ENCODE results near the gene STYXL2. TPM values are rescaled to one million over a fixed set of nuclear protein-coding genes. Genes with fewer than 3 reads are reported as not detected.
A peak's percentile ranks its signal among the peaks of the same experiment; 100 is the strongest.

The STYXL2 gene
- total and polyA plus RNA-seq, 9 of the 15 experiments (the other 6 are each of a cell fraction or from before 2014, with no cell fraction given): not detected

DNA sequence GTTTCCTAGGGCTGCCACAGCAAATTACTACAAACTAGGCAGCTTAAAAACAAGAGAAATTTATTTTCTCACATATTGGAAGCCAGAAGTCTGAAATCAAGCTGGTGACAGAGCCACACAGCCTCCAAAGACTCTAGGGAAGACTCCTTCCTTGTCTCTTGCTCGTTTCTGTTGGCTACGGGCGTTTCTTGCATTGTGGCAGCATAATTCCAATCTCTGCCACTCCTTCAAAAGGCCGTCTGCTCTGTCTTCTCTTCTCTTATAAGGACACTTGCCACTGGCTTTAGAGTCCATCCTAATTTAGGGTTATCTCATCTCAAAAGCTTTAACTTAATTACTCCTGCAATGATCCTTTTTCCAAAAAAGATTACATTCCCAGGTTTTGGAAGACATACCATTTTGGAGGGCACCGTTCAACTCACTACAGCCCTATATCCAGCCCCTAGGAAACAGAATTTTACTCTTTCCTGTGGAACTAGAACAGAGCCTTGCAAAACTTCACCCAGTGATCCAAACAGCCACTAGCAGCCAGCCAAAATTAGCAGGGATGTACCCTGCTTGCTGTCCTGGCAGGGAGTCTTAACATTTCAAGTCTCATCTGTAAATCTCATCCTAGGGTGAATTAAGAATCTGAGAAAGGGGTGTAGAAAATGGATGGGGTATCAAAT lies 9.2 kb downstream of the STYXL2 start:
- ChIA-PET POLR2A (interaction anchor here (0.8 to 1.4 kb wide), 2 partner anchors 9 to 13 kb away, joined by 3 read pairs; no protein-coding TSS in a partner anchor), CTCF (ENCODE audit: low intra/inter-chr PET ratio) (no interaction called here)
- Histone ChIP-seq H3K9ac (ENCODE audit: insufficient read depth in 1 of 2, low read depth in 2 of 2, low read length in 2 of 2) (no peak overlapping the region), H3K36me3 (ENCODE audit: control insufficient read depth, insufficient read depth, low read length) (no peaks in the 10 kb centered on the region), H3K4me3 (no peak overlapping the region), H3K27ac (ENCODE audit: extremely low read depth, low read depth, low read length) (no peak overlapping the region), H4K20me1 (replicated peaks; ENCODE audit: control insufficient read depth, insufficient read depth, low read length) (no peaks in the 10 kb centered on the region), H3K79me2 (ENCODE audit: control insufficient read depth, insufficient read depth, low read length) (no peaks in the 10 kb centered on the region), H3K9me3 (replicated peaks; ENCODE audit: control insufficient read depth, insufficient read depth, low read depth, low read length) (no peaks in the 10 kb centered on the region), H2AFZ (ENCODE audit: low read depth, low read length) (no peak overlapping the region), H3K27me3 (ENCODE audit: control insufficient read depth in 2 of 2, insufficient read depth in 2 of 2, low read length in 2 of 2) (peaks cover 20 to 25% of the 10 kb centered on the region in 2 experiments), H3K9me1 (ENCODE audit: control insufficient read depth, insufficient read depth, low read length) (no peaks in the 10 kb centered on the region), H3K4me2 (ENCODE audit: insufficient read depth, low read length) (no peak overlapping the region), H3K4me1 (replicated peaks in 1 of 2; ENCODE audit: control insufficient read depth in 2 of 2, insufficient read depth in 2 of 2, low read length in 2 of 2) (no peaks in the 10 kb centered on the region)
- no peak for TF ChIP-seq ZNF280A (IDR thresholded peaks at IDR 0.05; ENCODE audit: low read depth, partially characterized antibody)
- TF ChIP-seq ELF4 (CRISPR knock-in tag; IDR thresholded peaks at IDR 0.05): no peak
- 2% methylated on average over 5 of the region's 5 CpGs for WGBS (ENCODE audit: insufficient coverage, low coverage, missing lambda C conversion rate)
- no TSS peak for BruUV-seq (replicated peaks)
- DNase-seq (ENCODE audit: extremely low read depth in 1 of 4, low spot score in 3 of 4) (no peak), FAIRE-seq (no peak), ATAC-seq (no peak)
- in situ Hi-C loops (cut with MboI): no loop called here
- intact Hi-C loops (cut with micrococcal nuclease): no loop called here

DNA sequence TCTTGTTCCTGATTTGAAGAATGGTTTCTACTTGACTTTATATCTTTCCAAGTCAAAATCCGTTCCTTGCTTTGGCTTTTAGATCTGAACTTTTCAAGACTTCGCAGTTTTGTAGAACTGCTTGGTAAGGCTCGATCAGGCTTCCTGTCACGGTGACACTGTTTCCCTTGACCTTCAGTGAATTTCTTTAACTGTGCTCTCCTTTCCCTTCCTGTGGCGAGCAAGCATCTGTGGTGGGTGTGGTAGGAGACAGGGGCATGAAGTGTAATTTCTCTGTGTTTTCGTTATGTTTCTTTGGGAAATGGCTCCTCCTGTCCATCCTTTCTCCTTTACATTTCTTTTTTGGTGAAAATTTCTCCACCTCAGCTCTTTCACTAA lies 10.4 kb downstream of the STYXL2 start:
- peaks cover 23 to 25% of the 10 kb centered on the region in 2 experiments for H3K27me3 ChIP-seq (ENCODE audit: control insufficient read depth in 2 of 2, insufficient read depth in 2 of 2, low read length in 2 of 2)
- no peaks in the 10 kb centered on the region for H4K20me1 ChIP-seq (replicated peaks; ENCODE audit: control insufficient read depth, insufficient read depth, low read length)
- TF ChIP-seq NEUROD1 (IDR thresholded peaks at IDR 0.05; ENCODE audit: borderline replicate concordance, low read depth, low read length, partially characterized antibody): no peak
- TF ChIP-seq RBM15 (IDR thresholded peaks at IDR 0.05; ENCODE audit: insufficient read depth, low read length): no peak
- no peak for TF ChIP-seq FOXJ2 (tag; IDR thresholded peaks at IDR 0.05)
- TF ChIP-seq HDAC1 (IDR thresholded peaks at IDR 0.05): no peak
- TF ChIP-seq HDAC2 (IDR thresholded peaks at IDR 0.05): no peak
- no peak for TF ChIP-seq ETV5 (CRISPR knock-in tag; IDR thresholded peaks at IDR 0.05; ENCODE audit: low read depth)
- peak; percentile 66 for TF ChIP-seq CBX8 (IDR thresholded peaks at IDR 0.05; ENCODE audit: borderline replicate concordance, extremely low read depth, low read depth, low read length, poor library complexity, severe bottlenecking)
- no peak for TF ChIP-seq PHF21A (IDR thresholded peaks at IDR 0.05; ENCODE audit: borderline replicate concordance, low read depth)
- H3K79me2 ChIP-seq (ENCODE audit: control insufficient read depth, insufficient read depth, low read length): no peaks in the 10 kb centered on the region
- FAIRE-seq (no peak), DNase-seq (ENCODE audit: extremely low read depth in 1 of 4, low spot score in 3 of 4) (no peak), ATAC-seq (no peak)
- no peak overlapping the region for H2AFZ ChIP-seq (ENCODE audit: low read depth, low read length)
- no peaks in the 10 kb centered on the region for H3K9me1 ChIP-seq (ENCODE audit: control insufficient read depth, insufficient read depth, low read length)
- H3K27ac ChIP-seq (ENCODE audit: extremely low read depth, low read depth, low read length): no peak overlapping the region
- H3K4me1 ChIP-seq (replicated peaks in 1 of 2; ENCODE audit: control insufficient read depth in 2 of 2, insufficient read depth in 2 of 2, low read length in 2 of 2): no peaks in the 10 kb centered on the region
- H3K36me3 ChIP-seq (ENCODE audit: control insufficient read depth, insufficient read depth, low read length): no peaks in the 10 kb centered on the region
- no TSS peak for BruUV-seq (replicated peaks)
- ChIA-PET CTCF (ENCODE audit: low intra/inter-chr PET ratio) (no interaction called here), POLR2A (interaction anchor here (0.7 to 1.3 kb wide), 3 partner anchors 11 to 613 kb away, joined by 3 read pairs; partner anchors contain the start of gene POU2F1)
- intact Hi-C loops (cut with micrococcal nuclease): no loop called here
- no peaks in the 10 kb centered on the region for H3K9me3 ChIP-seq (replicated peaks; ENCODE audit: control insufficient read depth, insufficient read depth, low read depth, low read length)
- WGBS (ENCODE audit: insufficient coverage, low coverage, missing lambda C conversion rate): 1% methylated on average over 6 of the region's 6 CpGs
- in situ Hi-C loops (cut with MboI): no loop called here
- H3K4me3 ChIP-seq: no peak overlapping the region
- H3K9ac ChIP-seq (ENCODE audit: insufficient read depth in 1 of 2, low read depth in 2 of 2, low read length in 2 of 2): no peak overlapping the region
- H3K4me2 ChIP-seq (ENCODE audit: insufficient read depth, low read length): no peak overlapping the region
